HEK293 (cell line): ENCODE results near the gene HYDIN.
"Not testable (repeated sequence)": the region's sequence is repeated elsewhere in the genome, so short reads cannot be mapped to it uniquely, and the experiment has no call there.

Experiments used
- CTCF ChIA-PET: fragments of 350-600 bp; formaldehyde crosslinking; extraction: SDS; loops from one replicate; lab custom pipeline; 2021; ENCODE audit warnings: antibody characterized with exemption; lab: Yijun Ruan, JAX
- POLR2A ChIA-PET: fragments of 300-600 bp; formaldehyde crosslinking; extraction: SDS; loops from one replicate; lab custom pipeline; 2020; ENCODE audit warnings: antibody characterized with exemption, inconsistent platforms; lab: Yijun Ruan, JAX
- H3K27ac ChIP-seq: fragments of 200-500 bp; sonication (Bioruptor generic); 2 replicates; pipeline ENCODE4 v1.5.1; 2014; ENCODE audit warnings: low read depth, low read length, control low read depth, inconsistent platforms; ENCODE audit errors: extremely low read depth
- H3K36me3 ChIP-seq, 2 experiments: fragments of 200-500 bp in 1 of 2; sonication (Bioruptor generic) in 1 of 2; 1 replicate in 1 of 2; 2 replicates in 1 of 2; pipeline ENCODE4 v1.5.1; 2014 to 2017; ENCODE audit warnings: inconsistent platforms in 2 of 2, low read length in 2 of 2; ENCODE audit not compliant: control insufficient read depth in 2 of 2, insufficient read depth in 1 of 2
- H3K4me1 ChIP-seq: fragments of 200-500 bp; sonication (Bioruptor generic); 2 replicates; pipeline ENCODE4 v1.5.1; 2014; ENCODE audit warnings: mild to moderate bottlenecking, low read length, inconsistent platforms; ENCODE audit not compliant: control insufficient read depth, insufficient read depth
- H3K4me3 ChIP-seq: 2 replicates; pipeline ENCODE4 v1.5.1; 2011; ENCODE audit warnings: low read depth, mild to moderate bottlenecking, control low read depth, low read length, moderate library complexity
- H3K9me3 ChIP-seq: fragments of 200-500 bp; sonication (Bioruptor generic); 2 replicates; pipeline ENCODE4 v1.5.1; 2014; ENCODE audit warnings: low read depth, low read length, inconsistent platforms; ENCODE audit not compliant: control insufficient read depth, insufficient read depth
- OVOL3 ChIP-seq: fragments of 450-650 bp; formaldehyde crosslinking; IDR thresholded peaks from 2 replicates; pipeline ENCODE4 v1.5.1; 2016; ENCODE audit warnings: missing biosample characterization, missing genetic modification characterization
- SP3 ChIP-seq: fragments of 450-650 bp; formaldehyde crosslinking; IDR thresholded peaks from 2 replicates; pipeline ENCODE4 v1.5.1; 2016; ENCODE audit warnings: missing biosample characterization, missing genetic modification characterization
- TCF7L2 ChIP-seq: IDR thresholded peaks from 2 replicates; pipeline ENCODE4 v1.6.1; 2011; ENCODE audit warnings: low read depth, mild to moderate bottlenecking, inconsistent platforms, low read length, moderate library complexity, borderline replicate concordance
- TRIM28 ChIP-seq: IDR thresholded peaks from 2 replicates; pipeline ENCODE4 v1.6.1; 2011; ENCODE audit warnings: low read length, control low read depth, borderline replicate concordance
- ZBTB11 ChIP-seq: fragments of 450-650 bp; formaldehyde crosslinking; conservative IDR thresholded peaks from 2 replicates; pipeline ENCODE4 v1.5.1; 2016; ENCODE audit warnings: low read depth, missing biosample characterization, missing genetic modification characterization
- ZBTB8A ChIP-seq: fragments of 450-650 bp; formaldehyde crosslinking; IDR thresholded peaks from 2 replicates; pipeline ENCODE4 v1.5.1; 2016; ENCODE audit warnings: missing biosample characterization, missing genetic modification characterization
- ZEB2 ChIP-seq: fragments of 450-650 bp; formaldehyde crosslinking; IDR thresholded peaks from 2 replicates; pipeline ENCODE4 v1.5.1; 2016; ENCODE audit warnings: missing biosample characterization, missing genetic modification characterization
- ZNF112 ChIP-seq: fragments of 450-650 bp; formaldehyde crosslinking; IDR thresholded peaks from 2 replicates; pipeline ENCODE4 v1.5.0; 2017; ENCODE audit warnings: missing biosample characterization, missing genetic modification characterization
- ZNF19 ChIP-seq: fragments of 450-650 bp; formaldehyde crosslinking; IDR thresholded peaks from 2 replicates; pipeline ENCODE4; 2016; ENCODE audit warnings: missing biosample characterization, missing genetic modification characterization, low read depth
- ZNF202 ChIP-seq: fragments of 450-650 bp; formaldehyde crosslinking; IDR thresholded peaks from 2 replicates; pipeline ENCODE4 v1.5.1; 2016; ENCODE audit warnings: missing biosample characterization, missing genetic modification characterization, borderline replicate concordance
- ZNF274 ChIP-seq, 2 experiments: fragments of 200-500 bp in 1 of 2; fragments of 450-650 bp in 1 of 2; sonication (Bioruptor generic) in 1 of 2; formaldehyde crosslinking in 1 of 2; IDR thresholded peaks; 2 replicates each; pipeline versions ENCODE4 v1.5.1 to v1.6.1; 2014 to 2016; ENCODE audit warnings: borderline replicate concordance in 1 of 2, inconsistent platforms in 1 of 2, low read length in 1 of 2, missing biosample characterization in 1 of 2, missing genetic modification characterization in 1 of 2
- ZNF280D ChIP-seq: fragments of 450-650 bp; formaldehyde crosslinking; IDR thresholded peaks from 2 replicates; pipeline ENCODE4 v1.5.1; 2016; ENCODE audit warnings: missing biosample characterization, missing genetic modification characterization
- ZNF37A ChIP-seq: fragments of 450-650 bp; IDR thresholded peaks from 2 replicates; pipeline ENCODE4 v1.5.1; 2018; ENCODE audit warnings: missing biosample characterization, missing genetic modification characterization
- ZNF473 ChIP-seq: fragments of 450-650 bp; formaldehyde crosslinking; IDR thresholded peaks from 2 replicates; pipeline ENCODE4 v1.5.1; 2017; ENCODE audit warnings: missing biosample characterization, missing genetic modification characterization
- ZNF621 ChIP-seq: fragments of 450-650 bp; formaldehyde crosslinking; IDR thresholded peaks from 2 replicates; pipeline ENCODE4 v1.5.1; 2017; ENCODE audit warnings: missing biosample characterization, missing genetic modification characterization
- ZNF670 ChIP-seq: fragments of 450-650 bp; formaldehyde crosslinking; IDR thresholded peaks from 2 replicates; pipeline ENCODE4 v1.5.1; 2016; ENCODE audit warnings: missing biosample characterization, missing genetic modification characterization, low read depth
- ZNF677 ChIP-seq: fragments of 450-650 bp; IDR thresholded peaks from 2 replicates; pipeline ENCODE4 v1.5.0; 2018; ENCODE audit warnings: missing biosample characterization, mild to moderate bottlenecking, missing genetic modification characterization, moderate library complexity
- ZNF707 ChIP-seq: fragments of 450-650 bp; formaldehyde crosslinking; IDR thresholded peaks from 2 replicates; pipeline ENCODE4 v1.5.1; 2016; ENCODE audit warnings: missing biosample characterization, missing genetic modification characterization
- ZNF830 ChIP-seq: fragments of 450-650 bp; IDR thresholded peaks from 2 replicates; pipeline ENCODE4 v1.5.0; 2018; ENCODE audit warnings: missing biosample characterization, missing genetic modification characterization, low read depth, mild to moderate bottlenecking, moderate library complexity
- ZSCAN30 ChIP-seq: fragments of 450-650 bp; IDR thresholded peaks from 2 replicates; pipeline ENCODE4 v1.5.1; 2018; ENCODE audit warnings: missing biosample characterization, mild to moderate bottlenecking, missing genetic modification characterization, moderate library complexity

The HYDIN gene

GRCh38 chr16:71172481-71173207, 57.9 kb downstream of the HYDIN start:
- ChIA-PET POLR2A (no interaction called here), CTCF (no interaction called here)

GRCh38 chr16:71161007-71161406, 69.5 kb downstream of the HYDIN start:
- H3K4me3 ChIP-seq, H3K27ac ChIP-seq, H3K36me3 ChIP-seq, H3K9me3 ChIP-seq, H3K4me1 ChIP-seq, CTCF ChIA-PET, POLR2A ChIA-PET: not testable (repeated sequence)

More at GRCh38 chr16:71172481-71173207, 57.9 kb downstream of the HYDIN start:
- no peaks in the 10 kb centered on the region for H3K9me3 ChIP-seq
- TF ChIP-seq ZNF677 (tag by site-specific recombination): no peak
- no peak for TF ChIP-seq ZBTB8A (tag by site-specific recombination)
- no peak for TF ChIP-seq ZNF473 (tag by site-specific recombination)
- no peak for TF ChIP-seq TCF7L2
- no peak for TF ChIP-seq ZNF280D (tag by site-specific recombination)
- no peak for TF ChIP-seq ZSCAN30 (tag by site-specific recombination)
- TF ChIP-seq ZNF37A (tag by site-specific recombination): no peak
- TF ChIP-seq SP3: no peak
- no peak for TF ChIP-seq OVOL3 (tag by site-specific recombination)
- no peak for TF ChIP-seq ZNF707 (tag by site-specific recombination)
- no peak for TF ChIP-seq ZNF621
- no peak for TF ChIP-seq ZNF202 (tag by site-specific recombination)
- no peak for TF ChIP-seq ZBTB11 (tag by site-specific recombination)
- no peak for TF ChIP-seq ZNF274 (IDR thresholded peaks at IDR 0.05; ENCODE audit: low read length)
- no peak for TF ChIP-seq ZNF274 (tag by site-specific recombination; IDR thresholded peaks at IDR 0.05; ENCODE audit: borderline replicate concordance)
- TF ChIP-seq ZNF19 (tag by site-specific recombination): no peak
- TF ChIP-seq TRIM28: no peak
- no peak for TF ChIP-seq ZNF670 (tag by site-specific recombination)
- no peak for TF ChIP-seq ZNF830
- TF ChIP-seq ZEB2: no peak
- TF ChIP-seq ZNF112 (tag by site-specific recombination): no peak
- TF ChIP-seq, all 188 proteins: peak for 0
- no peak overlapping the region for H3K4me3 ChIP-seq
- H3K27ac ChIP-seq: no peak overlapping the region
- H3K4me1 ChIP-seq: no peaks in the 10 kb centered on the region
- H3K36me3 ChIP-seq: no peaks in the 10 kb centered on the region; a peak in 1 of 3 replicates

- H3K36me3 ChIP-seq, H3K9me3 ChIP-seq, H3K4me3 ChIP-seq, CTCF ChIA-PET, H3K4me1 ChIP-seq, POLR2A ChIA-PET, H3K27ac ChIP-seq: not testable (repeated sequence)
These were observed 73.2 kb downstream of the HYDIN start for GRCh38 chr16:71157278-71157677.

GRCh38 chr16:71153329-71153728, 77.2 kb downstream of the HYDIN start:
- H3K9me3 ChIP-seq, CTCF ChIA-PET, H3K4me3 ChIP-seq, H3K36me3 ChIP-seq, H3K4me1 ChIP-seq, H3K27ac ChIP-seq, POLR2A ChIA-PET: not testable (repeated sequence)

- H3K4me3 ChIP-seq, POLR2A ChIA-PET, CTCF ChIA-PET, H3K27ac ChIP-seq, H3K36me3 ChIP-seq, H3K9me3 ChIP-seq, H3K4me1 ChIP-seq: not testable (repeated sequence)
These were observed 78.9 kb downstream of the HYDIN start for GRCh38 chr16:71151654-71152053.
